A549 (cell line): ENCODE measurements around the gene GRK7. TPM values are rescaled to one million over a fixed set of nuclear protein-coding genes. Genes with fewer than 3 reads are reported as not detected.

ENCODE experiments used
- ATAC-seq, 2 experiments: fragments of 200-7000 bp in 1 of 2; fragments of >200 bp in 1 of 2; cut with Nextera tagmentation in 1 of 2; cut with Tn5 transposase in 1 of 2; 3 replicates each; pipeline versions ENCODE4 v1.8.0 to v1.9.1; 2018 to 2020; ENCODE audit warnings: mild to moderate bottlenecking in 1 of 2, moderate library complexity in 1 of 2
- CTCF ChIA-PET: fragments of 300-600 bp; sonication (Branson Sonifier 250); formaldehyde crosslinking; extraction: SDS; loops from one replicate; lab custom pipeline; 2021; ENCODE audit warnings: antibody characterized with exemption, inconsistent platforms; lab: Yijun Ruan, JAX
- POLR2A ChIA-PET: fragments of 350-600 bp; formaldehyde crosslinking; extraction: SDS; loops from one replicate; lab custom pipeline; 2021; ENCODE audit warnings: antibody characterized with exemption, inconsistent platforms; lab: Yijun Ruan, JAX
- DNase-seq, 2 experiments: peaks; one replicate each; pipeline versions ENCODE4 v3.0.0 to v3.0.0-alpha.2; 2011 to 2016; ENCODE audit warnings: low read depth in 1 of 2, low spot score in 1 of 2
- FAIRE-seq: peaks from 2 replicates; lab custom pipeline; 2011; peaks lifted over from hg19 to GRCh38; lab: Jason Lieb, UNC
- H3K27ac ChIP-seq, 2 experiments: fragments of >200 bp; sonication (Bioruptor Twin); formaldehyde crosslinking; 3 replicates each; pipeline ENCODE4 v1.5.1; 2016 to 2017
- H3K4me1 ChIP-seq: fragments of >200 bp; sonication (Bioruptor Twin); formaldehyde crosslinking; 3 replicates; pipeline ENCODE4 v1.6.1; 2016
- H3K4me2 ChIP-seq: fragments of >200 bp; sonication (Bioruptor Twin); formaldehyde crosslinking; 3 replicates; pipeline ENCODE4 v1.6.1; 2016
- H3K4me3 ChIP-seq: fragments of >200 bp; sonication (Bioruptor Twin); formaldehyde crosslinking; 3 replicates; pipeline ENCODE4 v1.5.1; 2016
- H3K9me3 ChIP-seq: fragments of >200 bp; sonication (Bioruptor Twin); formaldehyde crosslinking; 3 replicates; pipeline ENCODE4 v1.6.1; 2016
- BHLHE40 ChIP-seq: IDR thresholded peaks from 2 replicates; pipeline ENCODE4 v1.6.1; 2012; ENCODE audit warnings: low read depth, low read length, inconsistent platforms
- CEBPB ChIP-seq, 2 experiments: fragments of >200 bp in 1 of 2; sonication (Bioruptor Twin) in 1 of 2; formaldehyde crosslinking in 1 of 2; IDR thresholded peaks; 2 replicates each; pipeline ENCODE4 v1.6.1; 2012 to 2016
- CHD4 ChIP-seq: fragments of 200-600 bp; sonication (generic); IDR thresholded peaks from 2 replicates; pipeline ENCODE4 v1.6.1; 2016; ENCODE audit warnings: antibody characterized with exemption, mild to moderate bottlenecking, borderline replicate concordance
- EHF ChIP-seq: fragments of 250-450 bp; sonication (Bioruptor Pico); IDR thresholded peaks from 2 replicates; pipeline ENCODE4 v1.5.0; 2020; ENCODE audit warnings: mild to moderate bottlenecking
- EHMT2 ChIP-seq: fragments of 200-600 bp; sonication (generic); IDR thresholded peaks from 2 replicates; pipeline ENCODE4 v1.6.1; 2016; ENCODE audit warnings: antibody characterized with exemption, low read depth, mild to moderate bottlenecking, moderate library complexity
- ELK1 ChIP-seq: fragments of 150-350 bp; IDR thresholded peaks from 2 replicates; pipeline ENCODE4 v1.6.1; 2014; ENCODE audit warnings: low read depth, mild to moderate bottlenecking, low read length
- EP300 ChIP-seq, 2 experiments: fragments of >200 bp; sonication (Bioruptor Twin); formaldehyde crosslinking; IDR thresholded peaks; 2 replicates in 1 of 2; 3 replicates in 1 of 2; pipeline ENCODE4 v1.6.1; 2016 to 2017
- ESRRA ChIP-seq: fragments of 150-350 bp; IDR thresholded peaks from 2 replicates; pipeline ENCODE4 v1.6.1; 2014; ENCODE audit warnings: mild to moderate bottlenecking, low read length, borderline replicate concordance
- FOSB ChIP-seq: fragments of 250-450 bp; sonication (Bioruptor Pico); IDR thresholded peaks from 2 replicates; pipeline ENCODE4 v1.5.0; 2020; ENCODE audit warnings: mild to moderate bottlenecking, moderate library complexity
- HMGXB4 ChIP-seq: fragments of 250-450 bp; sonication (Bioruptor Pico); IDR thresholded peaks from 2 replicates; pipeline ENCODE4 v1.5.0; 2021; ENCODE audit warnings: mild to moderate bottlenecking, moderate library complexity, borderline replicate concordance
- HOXB13 ChIP-seq: fragments of 250-450 bp; sonication (Bioruptor Pico); IDR thresholded peaks from 2 replicates; pipeline ENCODE4 v1.5.0; 2020; ENCODE audit warnings: low read depth, mild to moderate bottlenecking, moderate library complexity
- JUN ChIP-seq, 2 experiments: fragments of >200 bp; sonication (Bioruptor Twin); formaldehyde crosslinking; IDR thresholded peaks; 2 replicates in 1 of 2; 3 replicates in 1 of 2; pipeline ENCODE4 v1.6.1; 2016 to 2017
- JUNB ChIP-seq: fragments of >200 bp; sonication (Bioruptor Twin); formaldehyde crosslinking; IDR thresholded peaks from 2 replicates; pipeline ENCODE4 v1.6.1; 2016
- KDM1A ChIP-seq: fragments of 200-600 bp; sonication (generic); IDR thresholded peaks from 2 replicates; pipeline ENCODE4 v1.6.1; 2016; ENCODE audit warnings: low read depth, mild to moderate bottlenecking
- KDM5A ChIP-seq: fragments of 200-600 bp; sonication (generic); IDR thresholded peaks from 2 replicates; pipeline ENCODE4 v1.6.1; 2016; ENCODE audit warnings: antibody characterized with exemption, mild to moderate bottlenecking
- MAZ ChIP-seq: fragments of 150-350 bp; IDR thresholded peaks from 2 replicates; pipeline ENCODE4 v1.6.1; 2014; ENCODE audit warnings: antibody characterized with exemption, low read depth, low read length, borderline replicate concordance
- NFE2L2 ChIP-seq: fragments of 150-350 bp; conservative IDR thresholded peaks from 2 replicates; pipeline ENCODE4 v1.6.1; 2014; ENCODE audit warnings: low read length
- NPAS2 ChIP-seq: fragments of 250-450 bp; sonication (Bioruptor Pico); IDR thresholded peaks from 2 replicates; pipeline ENCODE4 v1.8.0; 2022; ENCODE audit warnings: mild to moderate bottlenecking, moderate library complexity, borderline replicate concordance
- NR3C1 ChIP-seq: fragments of >200 bp; sonication (Bioruptor Twin); formaldehyde crosslinking; IDR thresholded peaks from 3 replicates; pipeline ENCODE4 v1.6.1; 2017
- PHF8 ChIP-seq: fragments of 200-600 bp; sonication (generic); IDR thresholded peaks from 2 replicates; pipeline ENCODE4 v1.6.1; 2016; ENCODE audit warnings: low read depth, mild to moderate bottlenecking, antibody characterized with exemption, moderate library complexity, borderline replicate concordance
- POLR2A ChIP-seq: IDR thresholded peaks from 2 replicates; pipeline ENCODE4 v1.6.1; 2012; ENCODE audit warnings: mild to moderate bottlenecking, low read length
- RAD21 ChIP-seq, 2 experiments: fragments of >200 bp in 1 of 2; sonication (Bioruptor Twin) in 1 of 2; formaldehyde crosslinking in 1 of 2; IDR thresholded peaks in 1 of 2; conservative IDR thresholded peaks in 1 of 2; 2 replicates in 1 of 2; 3 replicates in 1 of 2; pipeline ENCODE4 v1.6.1; 2012 to 2018; ENCODE audit warnings: inconsistent platforms in 1 of 2
- RARB ChIP-seq: fragments of 250-450 bp; sonication (Bioruptor Pico); IDR thresholded peaks from 2 replicates; pipeline ENCODE4 v1.8.0; 2021; ENCODE audit warnings: mild to moderate bottlenecking, moderate library complexity
- REST ChIP-seq: fragments of 200-600 bp; sonication (generic); IDR thresholded peaks from 2 replicates; pipeline ENCODE4 v1.6.1; 2016; ENCODE audit warnings: antibody characterized with exemption, mild to moderate bottlenecking, moderate library complexity
- RFX5 ChIP-seq: fragments of 450-650 bp; IDR thresholded peaks from 2 replicates; pipeline ENCODE4 v1.7.1; 2014; ENCODE audit warnings: antibody characterized with exemption, mild to moderate bottlenecking, moderate library complexity
- SREBF2 ChIP-seq: fragments of 450-650 bp; IDR thresholded peaks from 2 replicates; pipeline ENCODE4 v1.6.1; 2014; ENCODE audit warnings: mild to moderate bottlenecking, moderate library complexity
- USF2 ChIP-seq: fragments of 450-650 bp; IDR thresholded peaks from 2 replicates; pipeline ENCODE4 v1.6.1; 2014; ENCODE audit warnings: antibody characterized with exemption
- ZSCAN20 ChIP-seq: fragments of 250-450 bp; sonication (Bioruptor Pico); IDR thresholded peaks from 2 replicates; pipeline ENCODE4 v1.8.0; 2022; ENCODE audit warnings: mild to moderate bottlenecking, moderate library complexity
- WGBS: methylation state at CpG from one replicate; pipeline ENCODE4 v1.1.6; 2017; ENCODE audit errors: missing lambda C conversion rate; 5-methylcytosine and 5-hydroxymethylcytosine counted together
- polyA plus RNA-seq, 4 experiments: library from polyadenylated mRNA; depleted of rRNA in 3 of 4; stranded (reverse); fragments of >200 nt; fragmentation: RNase III in 1 of 4; extraction: RNeasy Plus Mini Kit Qiagen cat#74134 plus additional on column Dnase treatment in 1 of 4; gene quantifications; 2 replicates in 3 of 4; 3 replicates in 1 of 4; pipeline ENCODE4 v1.2.3, GENCODE V29; 2011 to 2017

The GRK7 gene
- polyA plus RNA-seq, 2 of the 4 experiments (the other 2 are of a cell fraction), result 0.03 TPM; not detected in 1

GRCh38 chr3:141793476-141794260 is 30.5 kb downstream of the GRK7 start:
- POLR2A ChIA-PET, result no interaction called here
- Histone ChIP-seq H3K9me3 (no peaks in the 10 kb centered on the region), H3K27ac (no peak overlapping the region), H3K4me3 (no peak overlapping the region), H3K4me1 (no peaks in the 10 kb centered on the region), H3K4me2 (no peak overlapping the region)
- ATAC-seq, result no peak
- FAIRE-seq, result no peak
- CTCF ChIA-PET, result interaction anchor here (0.6 to 1.5 kb wide), 3 partner anchors 82 to 1473 kb away, joined by 3 to 4 read pairs (median 4); no protein-coding TSS in a partner anchor
- 64% methylated on average over 8 of the region's 8 CpGs for WGBS
- no peak for TF ChIP-seq USF2
- no peak for TF ChIP-seq POLR2A
- no peak for TF ChIP-seq KDM1A
- no peak for TF ChIP-seq EHMT2
- no peak for TF ChIP-seq NR3C1
- no peak for TF ChIP-seq BHLHE40
- no peak for TF ChIP-seq JUNB
- no peak for TF ChIP-seq SREBF2
- TF ChIP-seq ELK1, result no peak
- no peak for TF ChIP-seq ZSCAN20 (CRISPR knock-in tag)
- TF ChIP-seq JUN (IDR thresholded peaks at IDR 0.05), result no peak
- no peak for TF ChIP-seq NFE2L2
- TF ChIP-seq EHF, result no peak
- TF ChIP-seq RAD21 (conservative IDR thresholded peaks at IDR 0.05 in 1 of 2, IDR thresholded peaks at IDR 0.05 in 1 of 2), result no peak
- TF ChIP-seq CHD4, result no peak
- no peak for TF ChIP-seq KDM5A
- TF ChIP-seq HMGXB4 (CRISPR knock-in tag), result no peak
- no peak for TF ChIP-seq PHF8
- no peak for DNase-seq

- WGBS, result 65% methylated on average over 4 of the region's 4 CpGs
- H3K4me3 ChIP-seq, result no peak overlapping the region
- no peak for DNase-seq
- FAIRE-seq, result no peak
- no peak for TF ChIP-seq REST
- TF ChIP-seq FOSB (CRISPR knock-in tag), result no peak
- no peak for TF ChIP-seq RARB (CRISPR knock-in tag)
- no peak for TF ChIP-seq CEBPB (IDR thresholded peaks at IDR 0.05)
- no peak for TF ChIP-seq NPAS2
- TF ChIP-seq HOXB13 (CRISPR knock-in tag), result no peak
- TF ChIP-seq ESRRA, result no peak
- no peak for TF ChIP-seq MAZ
- no peak for TF ChIP-seq POLR2A
- TF ChIP-seq EP300 (IDR thresholded peaks at IDR 0.05), result no peak
- no peak for TF ChIP-seq RFX5
- TF ChIP-seq, all 56 proteins: peak for 0
- Histone ChIP-seq H3K4me2 (no peak overlapping the region), H3K4me1 (no peaks in the 10 kb centered on the region), H3K9me3 (no peaks in the 10 kb centered on the region), H3K27ac (no peak overlapping the region)
- CTCF ChIA-PET, result no interaction called here
- ATAC-seq, result no peak
- POLR2A ChIA-PET, result no interaction called here
These were observed 32.1 kb downstream of the GRK7 start for GRCh38 chr3:141795276-141795675.
